GM12801 (cell line): ENCODE data around the gene NPM3.

Experiments used
- CTCF ChIP-seq: IDR thresholded peaks from one replicate; pipeline ENCODE4 v1.5.1; 2011; ENCODE audit warnings: control low read depth; ENCODE audit not compliant: insufficient read length; ENCODE audit errors: extremely low read depth

Gene NPM3

GRCh38 chr10:101827919-101828600 is 44.8 kb upstream of the NPM3 start:
- no peak for TF ChIP-seq CTCF

- no peak for TF ChIP-seq CTCF
Observed at GRCh38 chr10:101826852-101827434, 43.7 kb upstream of the NPM3 start.

DNA sequence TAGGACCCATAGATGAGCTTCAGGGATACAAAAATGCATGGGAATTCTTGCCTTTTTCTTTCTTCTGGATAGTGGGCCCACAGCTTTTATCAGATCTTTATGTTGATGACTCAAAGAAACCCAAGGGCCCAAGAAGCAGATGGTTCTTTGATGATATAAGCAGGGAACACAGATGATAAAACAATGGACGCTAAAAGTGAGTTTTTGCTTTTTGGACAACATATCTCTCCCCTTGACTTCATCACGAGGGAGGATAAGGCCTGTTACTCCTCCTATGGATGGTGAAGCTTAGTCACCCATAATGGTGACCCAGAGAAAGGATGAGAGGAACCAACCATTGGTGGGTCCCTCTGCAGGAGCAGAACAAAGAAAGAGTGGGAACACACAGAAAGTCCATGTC is 41.5 kb upstream of the NPM3 start:
- no peak for TF ChIP-seq CTCF

DNA sequence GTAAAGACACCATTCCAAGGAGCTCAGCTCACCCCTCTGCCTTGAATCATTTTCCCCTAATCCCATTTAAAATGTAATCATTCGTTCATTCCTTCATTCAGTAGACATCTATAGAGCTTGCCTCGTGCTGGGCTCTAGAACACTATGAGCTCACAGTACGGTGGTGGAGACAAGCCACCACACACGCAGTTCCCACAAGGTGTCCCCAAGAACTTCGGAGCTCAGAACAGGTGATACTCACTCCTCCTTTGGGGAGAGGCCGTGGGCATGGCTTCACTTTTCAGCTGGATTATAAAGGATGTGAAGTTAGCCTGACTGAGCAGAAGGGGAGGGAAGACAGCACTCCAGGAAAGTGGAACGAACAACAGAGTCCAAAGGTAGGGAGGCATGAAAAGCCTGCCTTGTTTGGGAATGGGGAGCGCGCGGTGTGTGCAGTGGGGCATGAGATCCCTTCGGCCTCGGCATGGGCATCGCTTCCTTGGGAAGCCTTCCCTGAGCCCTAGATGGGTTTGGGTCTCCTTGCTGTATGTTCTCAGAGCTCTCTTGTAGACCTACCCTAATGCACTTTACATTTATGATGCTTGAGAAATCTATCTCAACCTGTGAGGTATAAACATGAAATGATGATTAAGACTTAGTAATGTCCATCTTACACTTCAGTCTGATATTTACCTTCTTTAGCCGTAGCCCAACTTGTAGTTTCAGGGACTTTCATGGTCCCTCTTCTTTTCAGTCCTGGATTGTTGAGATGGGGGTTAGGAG is 35.8 kb upstream of the NPM3 start:
- no peak for TF ChIP-seq CTCF

GRCh38 chr10:101818119-101818871 is 35.0 kb upstream of the NPM3 start, which contains the start of gene OGA:
Gene OGA (minus strand): TSS chr10:101818444. CDS start chr10:101818022, 422 bp downstream.
- TF ChIP-seq CTCF: no peak

GRCh38 chr10:101817337-101818118 is 34.3 kb upstream of the NPM3 start:
- TF ChIP-seq CTCF: no peak
